ENCODE data around the gene PDE4D.

- TF ChIP-seq, protein P1, sequence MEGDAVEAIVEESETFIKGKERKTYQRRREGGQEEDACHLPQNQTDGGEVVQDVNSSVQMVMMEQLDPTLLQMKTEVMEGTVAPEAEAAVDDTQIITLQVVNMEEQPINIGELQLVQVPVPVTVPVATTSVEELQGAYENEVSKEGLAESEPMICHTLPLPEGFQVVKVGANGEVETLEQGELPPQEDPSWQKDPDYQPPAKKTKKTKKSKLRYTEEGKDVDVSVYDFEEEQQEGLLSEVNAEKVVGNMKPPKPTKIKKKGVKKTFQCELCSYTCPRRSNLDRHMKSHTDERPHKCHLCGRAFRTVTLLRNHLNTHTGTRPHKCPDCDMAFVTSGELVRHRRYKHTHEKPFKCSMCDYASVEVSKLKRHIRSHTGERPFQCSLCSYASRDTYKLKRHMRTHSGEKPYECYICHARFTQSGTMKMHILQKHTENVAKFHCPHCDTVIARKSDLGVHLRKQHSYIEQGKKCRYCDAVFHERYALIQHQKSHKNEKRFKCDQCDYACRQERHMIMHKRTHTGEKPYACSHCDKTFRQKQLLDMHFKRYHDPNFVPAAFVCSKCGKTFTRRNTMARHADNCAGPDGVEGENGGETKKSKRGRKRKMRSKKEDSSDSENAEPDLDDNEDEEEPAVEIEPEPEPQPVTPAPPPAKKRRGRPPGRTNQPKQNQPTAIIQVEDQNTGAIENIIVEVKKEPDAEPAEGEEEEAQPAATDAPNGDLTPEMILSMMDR (IDR thresholded peaks at IDR 0.05) = no peak
- no peak for TF ChIP-seq POLR2AphosphoS5 (IDR thresholded peaks at IDR 0.05)
Observed at GRCh38 chr5:59327191-59327980, 566.1 kb downstream of the PDE4D start.
